Cardiac fibroblast (primary cell): ENCODE results near the gene XYLT1.

Source experiments
- DNase-seq, 2 donors: peaks; one replicate each; pipeline versions ENCODE4 v3.0.0 to v3.0.0-alpha.2; 2010; ENCODE audit warnings: low read depth in 2 of 2
- H3K4me3 ChIP-seq, 2 donors: replicated peaks in 1 of 2; 1 replicate in 1 of 2; 2 replicates in 1 of 2; pipeline ENCODE4 v1.5.1; 2011; ENCODE audit warnings: low read depth in 2 of 2, low read length in 2 of 2, mild to moderate bottlenecking in 2 of 2, moderate library complexity in 1 of 2
- TF ChIP-seq, protein P1 (sequence below): IDR thresholded peaks from one replicate; pipeline ENCODE4 v1.5.1; 2011; ENCODE audit warnings: low read depth, mild to moderate bottlenecking, low read length, inconsistent platforms

The XYLT1 gene, protein sequence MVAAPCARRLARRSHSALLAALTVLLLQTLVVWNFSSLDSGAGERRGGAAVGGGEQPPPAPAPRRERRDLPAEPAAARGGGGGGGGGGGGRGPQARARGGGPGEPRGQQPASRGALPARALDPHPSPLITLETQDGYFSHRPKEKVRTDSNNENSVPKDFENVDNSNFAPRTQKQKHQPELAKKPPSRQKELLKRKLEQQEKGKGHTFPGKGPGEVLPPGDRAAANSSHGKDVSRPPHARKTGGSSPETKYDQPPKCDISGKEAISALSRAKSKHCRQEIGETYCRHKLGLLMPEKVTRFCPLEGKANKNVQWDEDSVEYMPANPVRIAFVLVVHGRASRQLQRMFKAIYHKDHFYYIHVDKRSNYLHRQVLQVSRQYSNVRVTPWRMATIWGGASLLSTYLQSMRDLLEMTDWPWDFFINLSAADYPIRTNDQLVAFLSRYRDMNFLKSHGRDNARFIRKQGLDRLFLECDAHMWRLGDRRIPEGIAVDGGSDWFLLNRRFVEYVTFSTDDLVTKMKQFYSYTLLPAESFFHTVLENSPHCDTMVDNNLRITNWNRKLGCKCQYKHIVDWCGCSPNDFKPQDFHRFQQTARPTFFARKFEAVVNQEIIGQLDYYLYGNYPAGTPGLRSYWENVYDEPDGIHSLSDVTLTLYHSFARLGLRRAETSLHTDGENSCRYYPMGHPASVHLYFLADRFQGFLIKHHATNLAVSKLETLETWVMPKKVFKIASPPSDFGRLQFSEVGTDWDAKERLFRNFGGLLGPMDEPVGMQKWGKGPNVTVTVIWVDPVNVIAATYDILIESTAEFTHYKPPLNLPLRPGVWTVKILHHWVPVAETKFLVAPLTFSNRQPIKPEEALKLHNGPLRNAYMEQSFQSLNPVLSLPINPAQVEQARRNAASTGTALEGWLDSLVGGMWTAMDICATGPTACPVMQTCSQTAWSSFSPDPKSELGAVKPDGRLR

DNA sequence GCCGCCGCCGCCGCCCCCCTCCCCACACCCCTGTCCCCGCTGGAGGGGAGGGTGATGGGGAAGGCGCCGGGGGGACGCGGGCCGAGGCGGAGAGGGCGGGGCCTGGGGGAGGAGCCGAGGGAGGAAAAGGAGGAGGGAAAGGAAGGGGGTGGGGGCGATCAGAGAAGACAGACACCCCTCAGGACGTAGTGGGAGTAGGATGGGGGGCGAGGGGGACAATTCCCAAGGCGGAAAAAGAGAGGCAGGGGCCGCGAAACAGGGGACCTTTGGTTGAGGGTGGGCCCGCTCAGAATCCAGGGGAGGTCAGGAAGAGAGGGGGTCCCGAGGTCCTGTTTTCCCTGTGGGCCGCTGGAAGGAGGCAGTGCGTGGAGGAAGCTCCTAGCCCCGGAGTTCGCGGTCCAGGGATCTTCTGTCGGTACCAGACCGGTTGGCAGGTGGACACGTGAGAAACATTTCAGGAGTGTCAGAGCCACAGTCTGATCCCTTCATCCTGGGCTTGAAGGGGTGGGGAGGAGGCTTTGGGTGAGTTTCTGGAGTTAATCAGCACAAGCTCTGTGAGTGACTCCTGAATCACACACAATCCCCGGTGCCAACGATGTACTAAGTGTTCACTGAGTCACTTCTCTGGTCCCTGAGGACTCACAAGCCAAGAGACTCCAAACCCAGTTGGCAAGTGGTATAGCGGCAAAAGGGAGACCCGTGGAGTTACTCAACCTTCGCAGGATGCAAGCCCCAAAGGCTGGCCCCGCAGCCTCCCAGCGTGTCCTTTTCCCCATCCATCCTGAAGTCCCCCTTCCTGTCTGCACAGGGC is at the start of gene XYLT1:
TSS of gene XYLT1 (minus strand) at position 53 of the 811 bp plus-strand sequence. CDS start 164 bp downstream, outside the sequence.
- H3K4me3 ChIP-seq = peak within 1 kb of the TSS; percentile 53 to 61
- TF ChIP-seq, protein P1, sequence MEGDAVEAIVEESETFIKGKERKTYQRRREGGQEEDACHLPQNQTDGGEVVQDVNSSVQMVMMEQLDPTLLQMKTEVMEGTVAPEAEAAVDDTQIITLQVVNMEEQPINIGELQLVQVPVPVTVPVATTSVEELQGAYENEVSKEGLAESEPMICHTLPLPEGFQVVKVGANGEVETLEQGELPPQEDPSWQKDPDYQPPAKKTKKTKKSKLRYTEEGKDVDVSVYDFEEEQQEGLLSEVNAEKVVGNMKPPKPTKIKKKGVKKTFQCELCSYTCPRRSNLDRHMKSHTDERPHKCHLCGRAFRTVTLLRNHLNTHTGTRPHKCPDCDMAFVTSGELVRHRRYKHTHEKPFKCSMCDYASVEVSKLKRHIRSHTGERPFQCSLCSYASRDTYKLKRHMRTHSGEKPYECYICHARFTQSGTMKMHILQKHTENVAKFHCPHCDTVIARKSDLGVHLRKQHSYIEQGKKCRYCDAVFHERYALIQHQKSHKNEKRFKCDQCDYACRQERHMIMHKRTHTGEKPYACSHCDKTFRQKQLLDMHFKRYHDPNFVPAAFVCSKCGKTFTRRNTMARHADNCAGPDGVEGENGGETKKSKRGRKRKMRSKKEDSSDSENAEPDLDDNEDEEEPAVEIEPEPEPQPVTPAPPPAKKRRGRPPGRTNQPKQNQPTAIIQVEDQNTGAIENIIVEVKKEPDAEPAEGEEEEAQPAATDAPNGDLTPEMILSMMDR = no peak
- peak; percentile 78 to 97 for DNase-seq

DNA sequence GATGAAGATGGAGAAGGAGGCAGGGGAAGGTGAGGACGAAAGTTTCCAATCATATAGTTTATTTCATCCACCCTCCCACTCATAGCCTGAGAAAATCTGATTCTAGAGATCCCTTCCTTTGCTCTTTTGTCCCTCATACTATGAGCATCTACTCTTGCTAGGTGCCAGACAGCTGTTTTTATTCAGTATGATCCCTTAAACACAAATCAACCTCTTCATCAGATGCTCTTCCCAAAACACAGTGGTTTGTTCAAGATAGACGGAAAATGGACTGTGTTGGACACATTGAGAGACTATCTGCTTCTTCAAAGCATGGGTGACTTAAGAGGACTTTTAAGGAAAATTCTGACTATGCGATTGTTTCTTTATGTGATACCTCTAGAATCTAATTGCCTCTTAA is 49.4 kb upstream of the XYLT1 start:
- TF ChIP-seq, protein P1 = no peak
- no peak for DNase-seq
- H3K4me3 ChIP-seq = no peak overlapping the region

DNA sequence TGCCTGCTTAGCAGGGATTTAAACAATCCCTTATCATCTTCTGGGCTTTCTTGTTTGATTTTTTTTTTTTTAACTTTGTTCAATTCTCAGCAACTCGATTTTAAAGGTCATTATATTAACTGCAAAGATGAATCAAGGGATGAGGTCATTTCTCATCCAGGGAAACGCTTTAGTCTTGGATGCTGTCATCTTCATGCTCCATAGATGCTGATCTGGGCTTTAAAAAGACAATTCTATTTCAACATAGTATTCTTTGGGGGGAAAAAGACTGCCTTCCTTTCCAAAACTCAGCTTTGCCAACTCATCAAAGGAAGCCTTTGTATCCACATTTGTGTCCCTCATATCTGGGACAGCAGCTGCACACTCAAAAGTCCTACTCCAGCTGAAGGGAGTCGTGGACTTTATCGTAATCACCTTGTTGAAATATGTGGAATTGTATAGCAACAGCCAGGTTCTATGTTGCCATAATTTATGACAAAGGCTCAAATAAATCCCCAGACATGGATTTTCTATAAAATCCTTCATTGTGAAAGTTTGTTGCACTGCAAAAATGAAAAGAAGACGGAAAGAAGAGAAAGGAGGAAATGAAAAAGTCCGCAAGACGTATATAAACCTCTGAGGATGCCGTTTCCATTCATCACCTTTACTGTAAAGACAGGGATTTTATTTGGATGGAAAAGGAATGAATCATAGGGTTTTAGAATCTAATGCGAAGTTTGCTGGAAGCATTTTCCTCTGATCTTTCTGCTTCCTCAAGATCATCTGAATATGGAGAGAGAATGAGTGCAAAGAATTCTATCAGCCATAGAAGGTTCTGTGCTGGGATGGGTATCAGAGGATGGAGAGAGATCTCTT is 48.6 kb upstream of the XYLT1 start:
- no peak overlapping the region for H3K4me3 ChIP-seq
- TF ChIP-seq, protein P1 = no peak
- peak in 1 of 2 donors; percentile 41 for DNase-seq

DNA sequence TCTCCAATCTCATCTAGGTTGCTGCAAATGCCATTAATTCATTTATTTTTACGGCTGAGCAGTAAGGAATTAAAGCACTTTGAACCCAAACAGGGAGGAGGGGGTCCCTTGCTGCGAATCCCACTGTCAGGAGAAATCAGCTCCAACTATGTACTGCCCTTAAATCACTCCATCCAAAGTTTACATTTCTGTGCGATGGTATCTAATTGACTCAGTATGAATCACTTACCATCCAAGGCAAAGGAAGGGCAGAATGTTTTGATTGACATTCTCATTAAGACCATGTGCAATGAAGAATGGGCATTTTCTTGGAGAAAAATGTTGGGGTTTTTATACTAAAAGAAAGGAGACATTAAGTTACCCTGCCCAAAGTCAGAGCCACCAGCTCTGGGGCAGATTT is 47.7 kb upstream of the XYLT1 start:
- TF ChIP-seq, protein P1 = no peak
- DNase-seq = peak in 1 of 2 donors; percentile 36
- no peak overlapping the region for H3K4me3 ChIP-seq

DNA sequence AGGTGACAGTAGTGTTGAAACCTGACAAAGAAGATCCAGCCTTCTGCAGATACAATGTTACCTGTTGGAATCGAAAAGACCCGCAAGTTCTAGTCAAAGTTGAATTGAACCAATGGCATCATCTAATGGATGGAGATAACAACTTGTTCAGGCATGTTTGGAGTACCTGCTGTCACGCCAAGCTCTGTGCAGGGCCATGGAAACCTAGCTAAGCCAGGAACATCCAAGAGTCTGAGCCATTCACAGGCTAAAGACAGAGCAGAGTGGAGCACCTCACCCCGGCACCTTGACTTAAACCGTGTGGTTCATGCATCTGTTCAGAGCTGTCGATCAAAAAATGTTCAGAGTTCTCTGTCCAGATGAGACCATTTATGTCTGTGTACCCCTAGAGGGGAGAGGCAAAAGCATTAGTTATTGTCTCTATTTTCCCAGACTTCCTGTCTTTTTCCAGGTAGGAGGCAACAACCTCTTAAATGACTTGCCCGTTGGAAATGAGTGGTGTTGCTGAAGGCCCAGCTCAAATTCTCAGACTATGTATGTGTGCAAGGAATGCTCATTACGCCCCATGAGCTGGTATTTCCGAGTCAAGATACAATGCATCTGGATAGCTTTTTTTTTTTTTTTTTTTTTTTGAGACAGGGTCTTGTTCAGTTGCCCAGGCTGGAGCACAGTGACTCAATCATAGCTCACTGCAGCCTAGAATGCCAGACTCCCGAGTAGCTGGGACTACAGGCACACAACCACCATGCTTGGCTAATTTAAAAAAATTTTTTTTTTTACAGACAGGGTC is 44.9 kb upstream of the XYLT1 start:
- peak; percentile 6 to 75 for DNase-seq
- TF ChIP-seq, protein P1 = no peak
- H3K4me3 ChIP-seq = no peak overlapping the region
